NT2/D1 (cell line): ENCODE data around the gene KCNH1.

Experiments
- DNase-seq: peaks from one replicate; pipeline ENCODE4 v3.0.0-alpha.2; 2011; ENCODE audit warnings: low read depth, low spot score
- H3K27me3 ChIP-seq: 2 replicates; pipeline ENCODE4 v1.6.0; 2011; ENCODE audit warnings: mild to moderate bottlenecking; ENCODE audit not compliant: insufficient read length, insufficient read depth
- H3K36me3 ChIP-seq: 2 replicates; pipeline ENCODE4 v1.6.1; 2011; ENCODE audit warnings: mild to moderate bottlenecking, low read length, mixed read lengths; ENCODE audit not compliant: insufficient read depth, insufficient read length
- H3K4me1 ChIP-seq: 2 replicates; pipeline ENCODE4 v1.5.1; 2011; ENCODE audit not compliant: insufficient read depth, insufficient read length
- H3K4me3 ChIP-seq: 2 replicates; pipeline ENCODE4 v1.5.1; 2011; ENCODE audit warnings: low read depth; ENCODE audit not compliant: insufficient read length
- H3K9ac ChIP-seq: 2 replicates; pipeline ENCODE4 v1.6.0; 2011; ENCODE audit warnings: low read depth; ENCODE audit not compliant: insufficient read length
- H3K9me3 ChIP-seq: 2 replicates; pipeline ENCODE4 v1.5.1; 2011; ENCODE audit warnings: mild to moderate bottlenecking, low read length; ENCODE audit not compliant: insufficient read depth
- SUZ12 ChIP-seq: IDR thresholded peaks from 2 replicates; pipeline ENCODE4 v1.6.1; 2011; ENCODE audit not compliant: insufficient read length, insufficient read depth; ENCODE audit errors: extremely low read depth
- YY1 ChIP-seq: IDR thresholded peaks from 2 replicates; pipeline ENCODE4 v1.6.1; 2011; ENCODE audit not compliant: insufficient read length, insufficient read depth
- ZNF274 ChIP-seq: IDR thresholded peaks from 2 replicates; pipeline ENCODE4 v1.6.1; 2011; ENCODE audit warnings: mild to moderate bottlenecking, low read depth, low read length

The KCNH1 gene

DNA sequence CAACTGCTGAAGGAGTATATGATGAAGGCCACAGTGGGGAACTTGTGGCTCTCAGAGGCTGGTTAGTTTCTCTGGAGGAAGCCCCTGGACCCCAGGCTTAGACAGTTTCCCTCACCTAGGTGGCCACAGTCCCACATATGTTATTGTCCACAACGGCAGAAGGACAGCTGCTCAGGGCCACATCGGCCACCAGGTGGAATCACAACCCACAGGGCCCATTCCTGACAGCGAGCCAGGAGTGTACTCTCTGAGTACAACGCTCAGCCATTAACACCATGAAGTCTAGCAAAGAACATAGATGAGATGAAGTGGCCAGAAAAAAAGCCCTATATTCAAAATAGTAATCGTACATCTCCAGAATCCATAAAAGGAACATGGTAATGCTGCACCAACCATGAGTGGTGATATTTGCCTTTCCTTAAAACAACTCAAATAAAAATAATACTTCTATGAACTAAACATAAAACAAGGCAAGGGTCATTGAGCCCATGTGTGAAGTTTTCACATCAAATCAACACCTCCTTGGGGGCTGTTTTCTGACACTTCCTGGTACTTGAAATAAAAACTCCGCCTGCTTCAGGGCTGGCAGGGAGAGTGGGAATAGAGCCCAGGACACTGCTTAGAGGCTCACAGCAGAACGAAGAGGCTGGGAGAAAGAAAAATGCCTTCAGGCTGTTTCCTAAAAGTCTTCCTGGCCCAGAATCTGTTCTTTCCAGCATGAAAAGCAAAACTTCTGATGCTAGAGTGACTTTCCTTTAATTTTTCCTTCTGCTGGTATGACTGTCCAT is 421.9 kb downstream of the KCNH1 start:
- Histone ChIP-seq H3K4me3 (no peak overlapping the region), H3K9me3 (no peaks in the 10 kb centered on the region), H3K9ac (no peak overlapping the region), H3K4me1 (no peaks in the 10 kb centered on the region), H3K27me3 (no peaks in the 10 kb centered on the region), H3K36me3 (no peaks in the 10 kb centered on the region)
- no peak for DNase-seq
- TF ChIP-seq ZNF274 (no peak), YY1 (no peak), SUZ12 (no peak)

DNA sequence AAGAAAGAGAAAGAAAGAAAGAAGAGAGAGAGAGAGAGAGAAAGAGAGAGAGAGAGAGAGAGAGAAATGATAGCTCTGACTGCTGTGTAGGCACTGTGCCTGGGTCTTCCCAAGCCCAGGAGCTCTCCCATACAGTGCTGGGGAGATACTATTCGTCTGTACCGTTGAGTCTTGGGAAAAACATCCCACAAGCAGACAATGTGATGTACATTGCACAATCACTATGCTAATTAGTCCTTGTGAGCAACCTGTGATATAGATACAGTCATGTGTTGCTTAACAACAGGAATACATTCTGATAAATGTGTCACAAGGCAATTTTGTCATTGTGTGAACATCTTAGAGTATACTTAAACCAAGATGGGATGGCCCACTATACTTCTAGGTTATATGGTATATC is 424.2 kb downstream of the KCNH1 start:
- Histone ChIP-seq H3K9ac (no peak overlapping the region), H3K9me3 (no peaks in the 10 kb centered on the region), H3K27me3 (no peaks in the 10 kb centered on the region), H3K4me3 (no peak overlapping the region), H3K4me1 (no peaks in the 10 kb centered on the region), H3K36me3 (no peaks in the 10 kb centered on the region)
- TF ChIP-seq ZNF274 (no peak), YY1 (no peak), SUZ12 (no peak)
- DNase-seq, result no peak

DNA sequence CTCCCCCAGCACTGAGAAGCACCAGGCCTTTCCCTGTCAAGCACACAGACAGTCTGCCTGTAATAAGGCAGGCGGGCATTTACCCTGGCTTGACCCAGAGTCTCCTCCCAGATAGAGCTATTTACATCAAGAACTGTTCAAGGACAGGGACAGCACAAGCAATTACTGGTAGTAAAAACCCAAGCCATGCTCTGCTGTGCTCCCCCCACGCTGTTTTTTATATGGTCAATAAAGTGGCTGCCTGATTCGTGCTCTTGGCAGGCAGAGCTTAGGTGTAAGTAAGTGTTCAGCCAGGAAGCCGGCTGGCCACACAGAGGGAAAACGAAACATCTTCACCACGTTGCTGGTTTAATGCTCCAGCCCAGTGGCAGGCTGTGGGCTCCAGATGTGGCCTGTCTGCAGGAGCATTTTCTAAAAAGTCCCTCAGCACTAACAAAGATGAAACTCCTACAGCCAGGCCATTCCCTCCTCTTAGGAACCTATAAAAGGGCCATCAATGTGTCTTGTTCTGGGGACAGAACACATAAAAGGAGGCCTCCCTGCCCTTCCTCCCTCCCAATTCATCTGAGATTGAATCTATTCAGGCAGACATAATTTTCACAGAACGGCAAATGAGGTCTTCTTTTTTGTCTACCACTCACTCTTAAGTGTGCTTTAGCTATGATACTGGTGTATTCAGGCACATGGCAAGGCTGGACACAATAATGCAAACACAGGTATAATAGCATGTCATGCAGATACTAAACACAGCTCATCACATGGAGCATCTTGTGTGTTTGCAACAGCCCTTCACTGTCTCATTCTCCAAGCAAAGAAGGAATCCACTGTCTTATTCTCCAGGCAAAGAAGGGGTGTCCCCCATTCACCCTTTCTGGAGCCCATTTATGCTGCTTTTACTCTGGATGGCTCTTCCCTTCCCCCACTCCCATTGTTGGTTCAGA is 426.4 kb downstream of the KCNH1 start:
- Histone ChIP-seq H3K9me3 (no peaks in the 10 kb centered on the region), H3K27me3 (no peaks in the 10 kb centered on the region), H3K9ac (no peak overlapping the region), H3K4me3 (no peak overlapping the region), H3K4me1 (no peaks in the 10 kb centered on the region), H3K36me3 (no peaks in the 10 kb centered on the region)
- DNase-seq, result no peak
- no peak for TF ChIP-seq YY1
- no peak for TF ChIP-seq SUZ12

- DNase-seq, result no peak
- Histone ChIP-seq H3K9me3 (no peaks in the 10 kb centered on the region), H3K27me3 (no peaks in the 10 kb centered on the region)
These were observed 427.7 kb downstream of the KCNH1 start for GRCh38 chr1:210706246-210706645.

DNA sequence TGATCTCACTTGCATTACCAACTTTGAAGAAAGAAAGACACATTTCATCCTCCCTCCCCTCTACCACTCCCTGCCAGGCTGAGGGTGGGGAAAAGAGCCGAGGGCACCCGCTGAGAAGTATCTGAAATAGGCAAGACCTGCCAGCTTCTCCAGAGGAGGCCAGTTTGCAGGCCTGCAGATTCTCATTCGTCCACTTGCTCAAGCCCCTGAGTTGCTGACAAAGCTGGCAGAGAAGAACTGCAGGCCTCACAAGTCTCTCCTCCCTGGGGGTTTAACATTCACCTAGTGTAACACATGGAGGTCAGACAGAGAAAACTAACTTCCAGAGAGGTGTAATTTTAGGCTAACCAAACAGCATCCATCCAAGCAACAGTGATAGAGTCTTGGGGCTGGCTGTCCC is 428.9 kb downstream of the KCNH1 start:
- DNase-seq, result no peak

More at GRCh38 chr1:210706246-210706645, 427.7 kb downstream of the KCNH1 start:
- Histone ChIP-seq H3K4me1 (no peaks in the 10 kb centered on the region), H3K36me3 (no peaks in the 10 kb centered on the region), H3K4me3 (no peak overlapping the region), H3K9ac (no peak overlapping the region)
- TF ChIP-seq ZNF274 (no peak), SUZ12 (no peak), YY1 (no peak)

DNA sequence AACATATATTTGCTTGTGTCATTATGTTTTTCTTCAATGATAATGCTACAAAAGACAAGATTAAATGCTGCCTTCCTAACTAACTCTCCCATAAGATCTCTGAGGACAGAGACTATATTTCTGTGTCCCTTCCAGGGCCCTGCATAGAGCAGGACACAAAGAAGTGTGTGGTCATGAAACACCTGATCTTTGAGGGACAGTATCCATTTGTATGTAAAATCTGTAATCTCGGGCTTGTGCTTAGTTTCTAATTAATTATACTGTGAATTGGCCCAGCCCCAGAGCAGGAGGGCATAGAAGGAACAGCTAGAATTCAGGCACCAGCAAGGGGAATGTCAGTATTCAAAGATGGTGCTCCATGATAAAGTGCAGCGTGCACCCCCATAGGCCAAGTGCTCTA is 430.4 kb downstream of the KCNH1 start:
- no peak overlapping the region for H3K9ac ChIP-seq
- H3K9me3 ChIP-seq, result no peaks in the 10 kb centered on the region
- no peaks in the 10 kb centered on the region for H3K4me1 ChIP-seq
- no peak overlapping the region for H3K4me3 ChIP-seq
- TF ChIP-seq SUZ12 (no peak), YY1 (no peak), ZNF274 (no peak)
- no peaks in the 10 kb centered on the region for H3K27me3 ChIP-seq
- H3K36me3 ChIP-seq, result no peaks in the 10 kb centered on the region
- DNase-seq, result no peak

More for the DNA sequence above, 428.9 kb downstream of the KCNH1 start:
- no peak for TF ChIP-seq ZNF274
- TF ChIP-seq SUZ12, result no peak
- no peak for TF ChIP-seq YY1
- Histone ChIP-seq H3K4me1 (no peaks in the 10 kb centered on the region), H3K36me3 (no peaks in the 10 kb centered on the region), H3K27me3 (no peaks in the 10 kb centered on the region), H3K9ac (no peak overlapping the region), H3K9me3 (no peaks in the 10 kb centered on the region), H3K4me3 (no peak overlapping the region)

DNA sequence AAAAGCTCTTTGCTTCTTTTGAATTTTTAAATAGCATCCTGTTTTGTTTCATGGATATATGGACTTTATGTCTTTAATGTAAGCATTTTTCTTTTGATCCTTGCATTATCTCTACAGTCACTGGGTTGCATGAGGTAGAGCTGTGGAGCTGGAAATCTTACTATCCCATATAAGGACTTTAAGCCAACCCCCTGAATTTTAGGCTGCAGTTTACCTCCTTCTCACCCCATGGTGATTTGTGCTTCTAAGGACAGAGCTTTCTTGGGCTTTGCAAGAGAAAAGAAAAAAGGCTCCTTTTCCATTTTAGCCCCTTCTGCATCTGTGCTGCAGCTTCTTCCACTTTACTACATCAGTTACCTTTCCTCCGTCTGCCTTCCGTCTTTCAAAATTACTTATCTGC is 431.4 kb downstream of the KCNH1 start:
- no peaks in the 10 kb centered on the region for H3K9me3 ChIP-seq
- no peaks in the 10 kb centered on the region for H3K36me3 ChIP-seq
- H3K9ac ChIP-seq, result no peak overlapping the region
- peak; percentile 36 for DNase-seq
- no peak for TF ChIP-seq ZNF274
- no peak for TF ChIP-seq YY1
- no peak for TF ChIP-seq SUZ12
- H3K4me3 ChIP-seq, result no peak overlapping the region
- no peaks in the 10 kb centered on the region for H3K4me1 ChIP-seq
- H3K27me3 ChIP-seq, result no peaks in the 10 kb centered on the region
